Adrenal gland (tissue), 12 donors: Measurements from ENCODE around the gene NAP1L1. TPM values are rescaled to one million over a fixed set of nuclear protein-coding genes. Genes with fewer than 3 reads are reported as not detected.

Experiments used
- DNase-seq, 7 donors: peaks; one replicate each; pipeline ENCODE4 v3.0.0-alpha.2; 2019 to 2020
- H3K27ac ChIP-seq, 5 donors: fragments of 200-600 bp; sonication (generic) in 4 of 5; 1 replicate in 3 of 5; 2 replicates in 2 of 5; pipeline versions ENCODE4 v1.5.1 to v1.8.0; 2016 to 2020; ENCODE audit warnings: mild to moderate bottlenecking in 1 of 5
- H3K27me3 ChIP-seq: fragments of 200-600 bp; 2 replicates; pipeline ENCODE4 v1.8.0; 2021
- H3K36me3 ChIP-seq, 2 donors: fragments of 200-600 bp; replicated peaks in 1 of 2; 1 replicate in 1 of 2; 2 replicates in 1 of 2; pipeline versions ENCODE4 v1.5.1 to v1.8.0; 2018 to 2022
- H3K4me1 ChIP-seq, 2 donors: fragments of 200-600 bp; replicated peaks in 1 of 2; 1 replicate in 1 of 2; 2 replicates in 1 of 2; pipeline versions ENCODE4 v1.5.1 to v1.8.0; 2018 to 2021
- H3K4me3 ChIP-seq, 4 donors: fragments of 200-600 bp; sonication (generic) in 3 of 4; one replicate each; pipeline ENCODE4 v1.5.1; 2016 to 2018
- H3K9me3 ChIP-seq, 3 donors: fragments of 200-600 bp; sonication (generic) in 1 of 3; replicated peaks in 1 of 3; 1 replicate in 2 of 3; 2 replicates in 1 of 3; pipeline versions ENCODE4 v1.5.1 to v1.8.0; 2016 to 2021
- POLR2A ChIP-seq, 2 donors: fragments of 450-650 bp; IDR thresholded peaks; one replicate each; pipeline ENCODE4 v1.6.1; 2017; ENCODE audit warnings: antibody characterized with exemption in 2 of 2, mild to moderate bottlenecking in 2 of 2, moderate library complexity in 1 of 2
- WGBS, 4 donors: extraction: QIAGEN DNeasy Blood & Tissue Kit in 2 of 4; methylation state at CpG; one replicate each; pipeline versions ENCODE4 v1.1.5 to v1.1.7; 2013 to 2017; 5-methylcytosine and 5-hydroxymethylcytosine counted together
- intact Hi-C, 2 donors: fragments of 100-400 bp; cut with DNase I; formaldehyde crosslinking; loops; one replicate each; pipeline versions ENCODE4 v1.14.1 to v1.15.0; 2022 to 2023
- polyA plus RNA-seq, 3 donors: library from polyadenylated mRNA; stranded (reverse); fragments of 200-250 nt in 2 of 3; fragments of 350-450 nt in 1 of 3; fragmentation: Illumina TruSeq in 1 of 3; extraction: RNeasy Lipid Tissue Mini Kit (QIAGEN cat#74804) in 1 of 3; gene quantifications; one replicate each; pipeline ENCODE4 v1.2.3, GENCODE V29; 2013 to 2014
- total RNA-seq, 9 donors: library from RNA; depleted of rRNA in 4 of 9; stranded (reverse); fragments of >200 nt in 4 of 9; fragments of 120-200 nt in 1 of 9; fragmentation: NEBNext Ultra II Directional in 1 of 9; extraction: Animal tissue kit (Norgen Biotek cat#: 25700) in 1 of 9; gene quantifications; one replicate each; pipeline versions ENCODE4 v1.1.0 to v1.2.4, GENCODE V29; 2013 to 2023
- TF ChIP-seq, protein P1 (sequence below), 6 experiments: fragments of 450-650 bp in 4 of 6; fragments of 200-600 bp in 2 of 6; sonication (generic) in 1 of 6; IDR thresholded peaks; 1 replicate in 5 of 6; 2 replicates in 1 of 6; pipeline versions ENCODE4 v1.5.1 to v1.8.0; 2016 to 2021; ENCODE audit warnings: antibody characterized with exemption in 6 of 6, mild to moderate bottlenecking in 2 of 6, moderate library complexity in 1 of 6
- donor health status: healthy with polysubstance abuse.
- donor health status: Bipolar disorder and iron deficiency.
- donor health status: DM: yes; HTN: yes; CAD: no.
- donor health status: DM: no; HTN: no; CAD: no.
- donor health status: DM: no; HTN: no; CAD: no.
- donor health status: DM: yes; HTN: yes; CAD: no.

NAP1L1 gene
- total and polyA plus RNA-seq, 12 donors = 216 to 518 (median 347) TPM

DNA sequence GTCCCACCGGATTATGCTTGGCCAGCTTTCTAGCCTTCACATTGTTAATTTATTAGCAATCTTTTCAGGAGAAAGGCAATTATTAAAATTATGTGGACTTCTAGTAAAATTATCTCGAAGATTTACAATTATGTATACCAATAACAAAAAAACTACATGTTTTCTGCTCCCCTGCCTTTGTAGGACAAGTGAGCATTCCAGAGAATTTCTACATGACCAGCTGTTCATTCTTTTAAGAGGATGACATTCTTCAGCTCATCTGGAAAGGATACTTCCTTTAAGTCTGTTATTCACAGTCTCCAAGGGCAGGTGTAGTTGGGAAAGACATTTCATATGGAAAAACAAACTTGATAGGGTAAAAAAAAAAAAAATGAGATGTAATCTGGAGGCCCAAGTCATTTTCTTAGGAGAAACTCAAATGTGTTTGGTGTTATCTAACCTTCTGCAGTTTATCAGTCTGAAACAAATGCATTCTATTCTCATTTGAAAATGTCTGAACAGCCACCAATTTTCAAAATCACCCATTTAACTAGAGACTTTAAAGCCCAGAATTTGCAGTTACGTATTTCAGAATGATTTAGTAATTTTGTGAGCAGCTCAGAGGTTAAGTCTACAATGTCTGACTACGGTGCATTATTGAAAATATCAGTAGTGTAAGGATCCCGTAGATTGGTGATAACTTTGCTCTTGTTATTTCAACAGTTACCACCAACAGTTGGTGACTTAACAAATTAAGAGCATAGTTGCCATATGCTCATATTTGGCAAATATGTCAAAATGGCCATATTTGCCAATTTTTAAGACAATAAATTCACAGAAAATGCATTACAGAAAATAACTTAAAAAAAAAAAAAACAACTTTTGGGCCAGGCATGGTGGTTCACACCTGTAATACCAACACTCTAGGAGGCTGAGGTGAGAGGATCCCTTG, 51.1 kb downstream of the NAP1L1 start:
- intact Hi-C loops = loop anchor here (5.0 to 10.0 kb wide), 2 partner anchors 211 to 509 kb away; no protein-coding TSS in a partner anchor
- H3K36me3 ChIP-seq = no peaks in the 10 kb centered on the region
- no peak for DNase-seq

GRCh38 chr12:76032043-76032981, 52.2 kb downstream of the NAP1L1 start:
- peak in 6 of 7 donors; percentile 61 to 83 (median 67) for DNase-seq
- WGBS, 4 donors = 4 to 7% (median 5%) methylated on average over 39 to 58 of the region's 58 CpGs
- Histone ChIP-seq H3K27me3 (no peaks in the 10 kb centered on the region), H3K27ac (peak overlapping the region; percentile 86 to 96 (median 93)), H3K9me3 (no peaks in the 10 kb centered on the region), H3K4me1 (peaks cover 17 to 32% of the 10 kb centered on the region in 2 donors), H3K36me3 (no peaks in the 10 kb centered on the region), H3K4me3 (peak overlapping the region; percentile 63 to 73 (median 70))
- intact Hi-C loops = loop anchor here (5.0 to 10.0 kb wide), 2 partner anchors 210 to 508 kb away; no protein-coding TSS in a partner anchor
- no peak for TF ChIP-seq POLR2A (IDR thresholded peaks at IDR 0.05)
- TF ChIP-seq, protein P1, sequence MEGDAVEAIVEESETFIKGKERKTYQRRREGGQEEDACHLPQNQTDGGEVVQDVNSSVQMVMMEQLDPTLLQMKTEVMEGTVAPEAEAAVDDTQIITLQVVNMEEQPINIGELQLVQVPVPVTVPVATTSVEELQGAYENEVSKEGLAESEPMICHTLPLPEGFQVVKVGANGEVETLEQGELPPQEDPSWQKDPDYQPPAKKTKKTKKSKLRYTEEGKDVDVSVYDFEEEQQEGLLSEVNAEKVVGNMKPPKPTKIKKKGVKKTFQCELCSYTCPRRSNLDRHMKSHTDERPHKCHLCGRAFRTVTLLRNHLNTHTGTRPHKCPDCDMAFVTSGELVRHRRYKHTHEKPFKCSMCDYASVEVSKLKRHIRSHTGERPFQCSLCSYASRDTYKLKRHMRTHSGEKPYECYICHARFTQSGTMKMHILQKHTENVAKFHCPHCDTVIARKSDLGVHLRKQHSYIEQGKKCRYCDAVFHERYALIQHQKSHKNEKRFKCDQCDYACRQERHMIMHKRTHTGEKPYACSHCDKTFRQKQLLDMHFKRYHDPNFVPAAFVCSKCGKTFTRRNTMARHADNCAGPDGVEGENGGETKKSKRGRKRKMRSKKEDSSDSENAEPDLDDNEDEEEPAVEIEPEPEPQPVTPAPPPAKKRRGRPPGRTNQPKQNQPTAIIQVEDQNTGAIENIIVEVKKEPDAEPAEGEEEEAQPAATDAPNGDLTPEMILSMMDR (IDR thresholded peaks at IDR 0.05) = no peak

More for the DNA sequence above, 51.1 kb downstream of the NAP1L1 start:
- peak overlapping the region; percentile 4 to 96 (median 93) for H3K27ac ChIP-seq
- no peaks in the 10 kb centered on the region for H3K9me3 ChIP-seq
- peaks cover 14 to 23% of the 10 kb centered on the region in 2 donors for H3K4me1 ChIP-seq
- no peak for TF ChIP-seq POLR2A (IDR thresholded peaks at IDR 0.05)
- TF ChIP-seq, protein P1 (IDR thresholded peaks at IDR 0.05) = no peak
- 69 to 74% (median 72%) methylated on average over 5 of the region's 5 CpGs for WGBS, 4 donors
- peak overlapping the region in 2 of 4 donors; percentile 69 to 72 for H3K4me3 ChIP-seq
- H3K27me3 ChIP-seq = no peaks in the 10 kb centered on the region

GRCh38 chr12:76031414-76032042, 53.0 kb downstream of the NAP1L1 start, which contains the start of gene PHLDA1:
TSS of gene PHLDA1 (minus strand) at chr12:76031776.
- Histone ChIP-seq H3K4me3 (peak within 1 kb of the TSS; percentile 63 to 73 (median 70)), H3K27me3 (no peaks in the 10 kb centered on the region), H3K4me1 (peaks cover 17 to 38% of the 10 kb centered on the region in 2 donors), H3K27ac (peak within 1 kb of the TSS; percentile 86 to 96 (median 93)), H3K9me3 (no peaks in the 10 kb centered on the region), H3K36me3 (no peaks in the 10 kb centered on the region)
- 0 to 1% (median 0%) methylated on average over 15 to 67 of the region's 67 CpGs for WGBS, 4 donors
- DNase-seq = peak; percentile 92 to 97 (median 96)
- TF ChIP-seq, protein P1 (IDR thresholded peaks at IDR 0.05) = peak; percentile 20 to 76 (median 58)
- TF ChIP-seq POLR2A (IDR thresholded peaks at IDR 0.05) = peak; percentile 78 to 94
- intact Hi-C loops = loop anchor here (5.0 to 10.0 kb wide), 2 partner anchors 209 to 507 kb away; no protein-coding TSS in a partner anchor
